Stimulated activated memory B cell treated with anti-CD40 and anti-IgM and Interleukin-4, amounts not matched to agents 10 μg/mL and 1 μg/mL and 100 μg/mL, for 72 hours (primary cell): ENCODE measurements around the gene SH3GLB1.

Experiments
- ATAC-seq: fragments of 150-1000 bp; cut with Tn5 transposase; 2 replicates; pipeline ENCODE4 v1.10.0; 2021
- H3K27ac Mint-ChIP-seq: one replicate; pipeline ENCODE4 v1.8.0; 2022; ENCODE audit warnings: mild to moderate bottlenecking, mixed read lengths
- H3K27me3 Mint-ChIP-seq: one replicate; pipeline ENCODE4 v1.8.0; 2022; ENCODE audit warnings: mixed read lengths
- H3K36me3 Mint-ChIP-seq: one replicate; pipeline ENCODE4 v1.8.0; 2022; ENCODE audit warnings: mixed read lengths
- H3K4me1 Mint-ChIP-seq: one replicate; pipeline ENCODE4 v1.8.0; 2022; ENCODE audit warnings: mixed read lengths
- H3K4me3 Mint-ChIP-seq: one replicate; pipeline ENCODE4 v1.8.0; 2022; ENCODE audit warnings: mild to moderate bottlenecking, moderate library complexity, mixed read lengths
- H3K9me3 Mint-ChIP-seq: one replicate; pipeline ENCODE4 v1.8.0; 2022; ENCODE audit warnings: mixed read lengths

SH3GLB1 gene

GRCh38 chr1:86775395-86775794 lies 71.0 kb downstream of the SH3GLB1 start:
- no peak overlapping the region for H3K27ac Mint-ChIP-seq

GRCh38 chr1:86776108-86776507 lies 71.7 kb downstream of the SH3GLB1 start:
- no peaks in the 10 kb centered on the region for H3K36me3 Mint-ChIP-seq
- no peak overlapping the region for H3K27ac Mint-ChIP-seq
- H3K27me3 Mint-ChIP-seq: no peaks in the 10 kb centered on the region
- H3K4me1 Mint-ChIP-seq: peaks cover 14% of the 10 kb centered on the region
- no peak overlapping the region for H3K4me3 Mint-ChIP-seq
- no peaks in the 10 kb centered on the region for H3K9me3 Mint-ChIP-seq
- ATAC-seq: no peak

More at GRCh38 chr1:86775395-86775794, 71.0 kb downstream of the SH3GLB1 start:
- H3K36me3 Mint-ChIP-seq: no peaks in the 10 kb centered on the region
- ATAC-seq: no peak
- H3K27me3 Mint-ChIP-seq: no peaks in the 10 kb centered on the region
- no peak overlapping the region for H3K4me3 Mint-ChIP-seq
- H3K9me3 Mint-ChIP-seq: no peaks in the 10 kb centered on the region
- H3K4me1 Mint-ChIP-seq: peaks cover 14% of the 10 kb centered on the region

GRCh38 chr1:86778569-86779239 lies 74.3 kb downstream of the SH3GLB1 start:
- no peak for ATAC-seq
- H3K4me3 Mint-ChIP-seq: no peak overlapping the region

GRCh38 chr1:86779308-86780191 lies 75.2 kb downstream of the SH3GLB1 start:
- Mint-ChIP-seq H3K4me3 (no peak overlapping the region), H3K9me3 (peaks cover 7% of the 10 kb centered on the region), H3K27ac (no peak overlapping the region), H3K36me3 (peaks cover 8% of the 10 kb centered on the region), H3K4me1 (peaks cover under 1% of the 10 kb centered on the region), H3K27me3 (no peaks in the 10 kb centered on the region)
- ATAC-seq: no peak

More at GRCh38 chr1:86778569-86779239, 74.3 kb downstream of the SH3GLB1 start:
- Mint-ChIP-seq H3K27me3 (no peaks in the 10 kb centered on the region), H3K36me3 (peaks cover 8% of the 10 kb centered on the region), H3K27ac (no peak overlapping the region), H3K4me1 (peaks cover 9% of the 10 kb centered on the region), H3K9me3 (peaks cover 5% of the 10 kb centered on the region)

- Mint-ChIP-seq H3K4me1 (peaks cover 3% of the 10 kb centered on the region), H3K27ac (no peak overlapping the region), H3K4me3 (no peak overlapping the region), H3K9me3 (peaks cover 7% of the 10 kb centered on the region), H3K27me3 (no peaks in the 10 kb centered on the region), H3K36me3 (peaks cover 8% of the 10 kb centered on the region)
- no peak for ATAC-seq
These were observed 78.1 kb downstream of the SH3GLB1 start for GRCh38 chr1:86782482-86782881.

- no peaks in the 10 kb centered on the region for H3K36me3 Mint-ChIP-seq
- no peak overlapping the region for H3K27ac Mint-ChIP-seq
- H3K4me1 Mint-ChIP-seq: peaks cover 12% of the 10 kb centered on the region
- no peak overlapping the region for H3K4me3 Mint-ChIP-seq
- peaks cover 2% of the 10 kb centered on the region for H3K9me3 Mint-ChIP-seq
- H3K27me3 Mint-ChIP-seq: no peaks in the 10 kb centered on the region
- ATAC-seq: no peak
These were observed 83.2 kb downstream of the SH3GLB1 start for GRCh38 chr1:86787621-86788020.

- Mint-ChIP-seq H3K36me3 (no peaks in the 10 kb centered on the region), H3K27ac (no peak overlapping the region), H3K27me3 (no peaks in the 10 kb centered on the region), H3K9me3 (peaks cover 2% of the 10 kb centered on the region), H3K4me1 (peaks cover 12% of the 10 kb centered on the region), H3K4me3 (no peak overlapping the region)
- no peak for ATAC-seq
These were observed 84.2 kb downstream of the SH3GLB1 start for GRCh38 chr1:86788300-86789206.

GRCh38 chr1:86795316-86795715 lies 90.9 kb downstream of the SH3GLB1 start:
- Mint-ChIP-seq H3K4me1 (peaks cover 24% of the 10 kb centered on the region), H3K27ac (no peak overlapping the region), H3K36me3 (no peaks in the 10 kb centered on the region), H3K9me3 (no peaks in the 10 kb centered on the region), H3K4me3 (no peak overlapping the region), H3K27me3 (no peaks in the 10 kb centered on the region)
- ATAC-seq: no peak
